ENCODE data around the gene DCST2.
A peak's percentile ranks its signal among the peaks of the same experiment; 100 is the strongest.
"Not testable (repeated sequence)": the region's sequence is repeated elsewhere in the genome, so short reads cannot be mapped to it uniquely, and the experiment has no call there.

Gene DCST2

GRCh38 chr1:154995301-154995983 lies 38.1 kb downstream of the DCST2 start:
- not testable (repeated sequence) for DNase-seq

DNA sequence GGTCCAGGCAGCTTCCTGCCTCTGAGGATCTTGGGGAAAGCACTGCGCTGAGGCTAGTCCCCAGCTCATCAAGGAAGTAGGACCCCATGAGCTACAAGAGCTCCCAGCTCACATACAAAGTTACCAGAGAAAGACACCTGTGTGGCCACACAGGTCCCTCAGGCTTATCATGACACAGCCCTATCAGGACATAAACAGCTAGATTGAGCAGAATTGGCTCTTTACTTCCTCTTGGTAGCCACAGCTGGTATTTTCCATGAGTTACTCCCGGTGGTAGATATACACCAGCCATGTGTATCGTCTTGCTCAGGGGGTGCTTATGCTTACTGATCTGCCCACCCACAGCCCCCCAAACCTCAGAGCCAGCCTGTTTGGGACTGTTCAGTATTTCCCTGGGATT lies 39.0 kb downstream of the DCST2 start:
- DNase-seq: no peak

GRCh38 chr1:154994269-154994587 lies 39.4 kb downstream of the DCST2 start:
- no peak for DNase-seq

DNA sequence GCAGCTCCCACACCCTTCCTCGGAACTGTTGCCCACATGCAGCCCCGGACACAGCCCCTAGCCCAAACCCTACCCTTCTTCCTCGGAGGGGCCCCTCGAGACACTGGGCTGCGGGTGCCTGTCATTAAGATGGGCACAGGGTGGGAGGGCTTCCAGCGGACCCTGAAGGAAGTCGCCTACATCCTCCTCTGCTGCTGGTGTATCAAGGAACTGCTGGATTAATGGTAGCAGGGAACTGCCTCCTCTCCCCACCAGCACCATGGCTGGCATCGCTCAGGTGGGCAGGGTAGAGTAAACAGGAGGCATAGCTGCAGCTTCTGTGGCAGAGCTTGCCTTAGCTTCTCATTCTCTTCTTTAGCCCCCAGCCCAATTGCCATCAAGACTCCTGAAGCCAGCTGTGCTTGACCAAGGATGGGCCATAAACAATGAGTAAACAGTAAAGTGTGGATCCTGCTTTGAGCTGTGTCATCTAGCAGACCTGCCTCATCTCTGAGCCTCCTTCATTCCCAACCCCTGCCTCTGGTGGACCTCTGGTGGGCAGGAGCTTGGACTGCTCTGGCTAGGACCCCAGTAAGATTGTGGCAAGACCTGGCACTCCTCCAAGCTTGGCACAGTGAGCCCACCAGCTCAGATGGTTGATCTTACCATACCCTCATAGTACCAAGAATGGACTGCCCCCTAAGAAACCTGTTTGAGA lies 39.9 kb downstream of the DCST2 start, which contains the start of gene LENEP:
TSS of gene LENEP (plus strand) at position 15 of the 697 bp plus-strand sequence. CDS start at position 37, 22 bp downstream.
- DNase-seq: no peak

GRCh38 chr1:154992721-154993571 lies 40.6 kb downstream of the DCST2 start:
- no peak for DNase-seq

GRCh38 chr1:154990276-154990675 lies 43.3 kb downstream of the DCST2 start:
- no peak for DNase-seq

DNA sequence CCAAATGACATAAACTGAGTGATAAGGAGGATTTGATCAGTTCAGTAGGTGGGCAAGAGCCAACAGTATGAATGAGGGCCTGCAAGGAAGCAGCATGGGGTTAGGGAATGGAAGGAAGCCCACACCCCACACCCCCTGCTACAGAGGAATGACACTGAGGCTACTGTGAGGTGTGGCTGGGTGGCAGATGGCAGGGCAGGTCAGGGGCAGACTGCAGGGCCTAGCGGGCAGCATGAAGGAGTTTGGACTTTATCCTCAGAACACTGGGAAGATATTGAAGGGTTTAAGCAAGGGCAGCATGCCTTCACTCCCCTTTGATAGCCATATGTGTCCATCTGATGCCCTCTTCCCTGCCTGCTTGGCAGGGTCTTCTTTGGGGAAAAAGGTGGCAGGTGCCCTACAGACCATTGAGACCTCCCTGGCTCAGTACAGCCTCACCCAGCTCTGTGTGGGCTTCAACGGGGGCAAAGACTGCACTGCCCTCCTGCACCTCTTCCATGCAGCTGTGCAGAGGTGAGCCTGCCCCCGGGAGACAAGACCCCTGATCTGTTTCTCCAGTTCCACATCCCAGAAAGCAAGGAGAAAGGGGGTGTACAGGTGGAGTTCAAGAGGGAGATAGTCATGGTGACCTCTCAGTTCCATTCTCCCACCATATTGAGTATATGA lies 44.3 kb downstream of the DCST2 start:
- DNase-seq: no peak

GRCh38 chr1:154988058-154988954 lies 45.3 kb downstream of the DCST2 start:
- no peak for DNase-seq

DNA sequence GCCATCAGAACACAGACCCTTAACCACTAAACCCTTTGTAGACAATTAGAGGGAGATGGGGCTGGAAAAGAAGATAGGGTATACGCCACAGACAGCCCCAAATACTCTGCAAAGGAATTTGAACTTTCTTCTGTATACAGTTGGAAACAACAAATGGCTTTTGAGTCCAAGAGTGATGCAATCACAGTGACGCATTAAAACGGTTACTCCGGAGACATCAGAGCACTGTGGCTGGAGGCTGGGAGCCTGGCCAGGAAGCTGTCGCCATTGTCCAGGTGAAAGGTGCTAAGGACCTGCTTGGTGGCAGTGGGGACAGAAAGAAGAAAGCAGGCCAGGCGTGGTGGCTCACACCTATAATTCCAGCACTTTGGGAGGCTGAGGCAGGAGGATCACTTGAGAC lies 46.3 kb downstream of the DCST2 start:
- no peak for DNase-seq

- not testable (repeated sequence) for DNase-seq
Observed at GRCh38 chr1:154986736-154987135, 46.8 kb downstream of the DCST2 start.

GRCh38 chr1:154983776-154984466 lies 49.7 kb downstream of the DCST2 start:
- no peak for DNase-seq

DNA sequence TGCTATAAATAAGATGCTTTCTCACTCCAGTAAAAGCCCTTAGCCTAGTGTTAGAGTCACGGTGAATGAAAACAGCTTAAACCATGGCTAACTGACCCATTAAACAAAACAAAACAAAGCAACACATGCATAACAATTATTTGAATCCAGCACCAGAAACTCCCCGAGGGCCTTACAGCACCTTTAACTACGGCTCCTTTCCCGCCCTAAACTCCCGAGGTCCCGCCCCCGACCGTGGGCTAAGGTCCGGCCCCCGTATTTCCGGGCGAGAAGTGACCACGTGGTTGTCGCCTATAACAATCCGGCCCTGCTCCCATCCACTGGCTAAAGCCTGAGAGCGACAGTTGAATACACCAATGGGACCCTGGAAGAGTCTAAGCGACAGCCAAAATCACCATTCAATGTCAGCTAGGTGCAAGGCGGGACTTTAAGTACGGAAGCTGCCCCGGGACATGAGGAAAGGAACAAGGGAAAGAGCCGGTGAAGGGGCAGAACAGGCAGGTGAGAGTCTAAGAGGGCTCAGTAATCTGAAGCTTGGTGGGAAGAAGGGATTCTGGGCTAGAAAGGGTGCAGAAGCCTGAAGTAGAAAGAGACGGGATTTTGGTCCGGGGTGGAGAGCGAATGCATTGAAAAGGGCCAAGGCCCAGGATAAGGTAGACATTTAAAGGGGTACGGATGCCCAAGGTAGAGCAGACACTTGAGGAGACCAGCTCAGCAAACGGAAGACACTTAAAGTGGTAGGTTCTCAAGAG lies 50.5 kb downstream of the DCST2 start, which contains the start of gene FLAD1:
TSS of gene FLAD1 (plus strand) at position 448 of the 752 bp plus-strand sequence. CDS start 351 bp downstream, outside the sequence.
- peak; percentile 95 for DNase-seq

DNA sequence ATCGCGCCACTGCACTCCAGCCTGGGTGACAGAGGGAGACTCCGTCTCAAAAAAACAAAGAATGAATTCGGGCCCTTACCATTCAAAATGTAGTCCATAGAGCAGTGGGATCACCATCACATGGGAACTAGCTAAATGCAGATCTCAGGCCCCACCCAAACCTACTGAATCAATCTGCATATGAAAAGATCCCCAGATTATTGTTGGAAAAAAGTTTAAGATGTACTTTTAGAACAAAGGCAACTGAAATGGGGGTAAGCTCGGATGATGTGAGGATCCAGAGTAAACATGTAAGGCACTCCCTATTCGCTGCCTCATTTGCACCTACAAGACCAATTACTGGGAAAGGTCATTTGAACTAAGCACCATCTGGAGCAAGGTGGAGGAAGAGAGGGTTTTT lies 51.2 kb downstream of the DCST2 start:
- no peak for DNase-seq

DNA sequence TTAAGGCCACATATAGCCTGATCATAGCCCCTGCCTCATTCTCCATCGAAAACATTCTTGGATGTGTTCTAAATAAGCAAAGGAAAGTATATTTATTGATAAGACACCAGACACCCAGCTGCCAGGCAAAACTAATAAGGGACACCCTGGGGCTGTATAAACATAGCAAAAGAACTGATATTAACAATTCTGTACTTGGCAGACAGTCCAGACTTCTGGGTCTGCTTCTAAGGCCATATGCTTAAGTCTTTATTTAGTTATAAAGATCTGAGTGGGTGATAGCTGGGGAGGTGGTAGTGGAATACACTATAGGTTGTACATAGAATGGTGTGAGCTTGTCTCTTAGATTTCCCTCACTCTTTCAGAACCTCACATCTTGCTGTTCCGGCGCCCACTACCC lies 55.2 kb downstream of the DCST2 start:
- no peak for DNase-seq

- DNase-seq: not testable (repeated sequence)
Observed at GRCh38 chr1:154977762-154978161, 55.8 kb downstream of the DCST2 start.

- peak; percentile 89 for DNase-seq
Observed at GRCh38 chr1:154975409-154976059, 58.0 kb downstream of the DCST2 start.

- DNase-seq: peak; percentile 97
Observed at GRCh38 chr1:154974808-154975408, 58.7 kb downstream of the DCST2 start.

DNA sequence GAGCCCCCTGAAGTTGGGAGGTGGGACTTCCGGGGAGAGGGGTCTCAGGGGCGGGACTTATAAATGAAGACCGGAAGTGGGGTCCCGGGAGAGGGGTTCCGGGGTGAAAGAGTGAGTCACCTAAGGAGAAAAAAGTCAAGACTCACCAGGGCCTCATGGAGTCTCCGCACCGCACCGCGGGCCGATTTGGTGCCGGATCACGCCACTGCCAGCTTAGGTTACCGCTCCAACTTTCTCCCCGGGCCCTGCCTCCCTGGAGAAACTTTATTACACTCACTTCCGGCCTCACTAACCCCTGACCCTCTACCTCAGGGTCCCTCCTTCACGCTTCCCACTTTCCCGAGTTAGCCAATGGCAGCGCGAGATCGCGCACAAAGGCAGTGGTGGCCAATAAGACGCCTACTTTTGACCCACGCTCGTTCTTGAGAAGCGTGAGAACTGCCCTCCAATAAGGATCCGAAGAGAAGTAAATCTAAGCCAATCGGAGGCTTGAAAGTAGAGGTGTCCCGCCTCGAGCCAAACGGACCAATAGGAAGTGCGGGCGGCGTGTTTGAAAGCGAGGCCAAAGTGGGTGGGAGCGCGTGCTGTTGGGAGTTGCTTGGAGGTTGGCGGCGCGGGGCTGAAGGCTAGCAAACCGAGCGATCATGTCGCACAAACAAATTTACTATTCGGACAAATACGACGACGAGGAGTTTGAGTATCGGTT lies 59.3 kb downstream of the DCST2 start, which contains the start of gene CKS1B:
TSS of gene CKS1B (plus strand) at position 580 of the 706 bp plus-strand sequence. CDS start at position 645, 65 bp downstream.
- peak; percentile 92 for DNase-seq

All from activated CD8-positive, alpha-beta memory T cell treated with anti-CD3 and anti-CD28 coated beads for 24 hours (primary cell).